SK-N-SH (cell line): ENCODE measurements around the gene SDK1. TPM values are rescaled to one million over a fixed set of nuclear protein-coding genes. Genes with fewer than 3 reads are reported as not detected.

Experiments used
- CTCF ChIA-PET: fragments of 300-600, 350-600 bp; formaldehyde crosslinking; extraction: SDS; loops from one replicate; lab custom pipeline; 2021; lab: Yijun Ruan, JAX
- POLR2A ChIA-PET: fragments of 350-600 bp; sonication (Branson Sonifier 250); formaldehyde crosslinking; extraction: SDS; loops from one replicate; lab custom pipeline; 2020; ENCODE audit warnings: antibody characterized with exemption, inconsistent platforms; lab: Yijun Ruan, JAX
- DNase-seq: peaks from one replicate; pipeline ENCODE4 v3.0.0; 2012
- H2AFZ ChIP-seq: fragments of 200-600 bp; sonication (generic); 2 replicates; pipeline ENCODE4 v1.8.1; 2016; ENCODE audit warnings: antibody characterized with exemption, mild to moderate bottlenecking, low read depth
- H3F3A ChIP-seq: fragments of 200-600 bp; sonication (generic); replicated peaks from 2 replicates; pipeline ENCODE3; 2016; ENCODE audit warnings: antibody characterized with exemption, mild to moderate bottlenecking; ENCODE audit not compliant: insufficient read depth
- H3K27ac ChIP-seq, 2 experiments: fragments of 200-500 bp in 1 of 2; fragments of 200-600 bp in 1 of 2; sonication (Bioruptor generic) in 1 of 2; sonication (generic), shearing (Covaris generic) in 1 of 2; 2 replicates each; pipeline versions ENCODE4 v1.5.1 to v1.6.1; 2014 to 2016; ENCODE audit warnings: low read depth in 2 of 2, inconsistent platforms in 1 of 2, low read length in 1 of 2, mild to moderate bottlenecking in 1 of 2, mixed read lengths in 1 of 2
- H3K27me3 ChIP-seq: fragments of 200-600 bp; sonication (generic), shearing (Covaris generic); 2 replicates; pipeline ENCODE4 v1.6.1; 2016; ENCODE audit warnings: mixed run types; ENCODE audit not compliant: insufficient read depth
- H3K36me3 ChIP-seq, 2 experiments: fragments of 200-500 bp in 1 of 2; fragments of 200-600 bp in 1 of 2; sonication (Bioruptor generic) in 1 of 2; sonication (generic) in 1 of 2; replicated peaks in 1 of 2; 2 replicates each; pipeline versions ENCODE3 to v1.5.1; 2014 to 2016; ENCODE audit warnings: low read length in 1 of 2, mild to moderate bottlenecking in 1 of 2; ENCODE audit not compliant: insufficient read depth in 2 of 2, control insufficient read depth in 1 of 2
- H3K4me1 ChIP-seq, 2 experiments: fragments of 200-500 bp in 1 of 2; fragments of 200-600 bp in 1 of 2; sonication (Bioruptor generic) in 1 of 2; sonication (generic), shearing (Covaris generic) in 1 of 2; 2 replicates each; pipeline versions ENCODE4 v1.5.1 to v1.6.1; 2014 to 2016; ENCODE audit warnings: low read depth in 1 of 2, low read length in 1 of 2, mixed run types in 1 of 2; ENCODE audit not compliant: insufficient read depth in 2 of 2, control insufficient read depth in 1 of 2
- H3K4me2 ChIP-seq: fragments of 200-600 bp; sonication (generic), shearing (Covaris generic); 2 replicates; pipeline ENCODE4 v1.6.1; 2017; ENCODE audit warnings: mixed run types
- H3K4me3 ChIP-seq, 2 experiments: fragments of 200-500 bp in 1 of 2; fragments of 200-600 bp in 1 of 2; sonication (Bioruptor generic) in 1 of 2; sonication (generic), shearing (Covaris generic) in 1 of 2; 2 replicates each; pipeline versions ENCODE4 v1.5.1 to v1.8.1; 2014 to 2016; ENCODE audit warnings: low read depth in 2 of 2, inconsistent platforms in 1 of 2, low read length in 1 of 2, mild to moderate bottlenecking in 1 of 2, mixed read lengths in 1 of 2, moderate library complexity in 1 of 2
- H3K79me2 ChIP-seq: fragments of 200-600 bp; sonication (generic); 2 replicates; pipeline ENCODE4 v1.8.1; 2017; ENCODE audit warnings: mild to moderate bottlenecking; ENCODE audit not compliant: insufficient read depth
- H3K9ac ChIP-seq: fragments of 200-600 bp; sonication (generic); 2 replicates; pipeline ENCODE4 v1.6.1; 2017; ENCODE audit warnings: mixed run types
- H3K9me2 ChIP-seq: fragments of 200-600 bp; sonication (generic); 2 replicates; pipeline ENCODE4 v1.6.1; 2017; ENCODE audit warnings: mixed run types
- H3K9me3 ChIP-seq: fragments of 200-600 bp; sonication (generic); 2 replicates; pipeline ENCODE4 v1.6.1; 2017; ENCODE audit warnings: mixed run types, mild to moderate bottlenecking, moderate library complexity
- H4K20me1 ChIP-seq: fragments of 200-600 bp; sonication (generic); 2 replicates; pipeline ENCODE4 v1.6.1; 2017; ENCODE audit warnings: mild to moderate bottlenecking, mixed run types; ENCODE audit not compliant: insufficient read depth
- ELF1 ChIP-seq: IDR thresholded peaks from 2 replicates; pipeline ENCODE4 v1.4.0; 2012
- EP300 ChIP-seq, 2 experiments: IDR thresholded peaks; 2 replicates each; pipeline versions ENCODE4 v1.4.0 to v1.6.1; 2012; ENCODE audit warnings: borderline replicate concordance in 1 of 2, low read depth in 1 of 2, low read length in 1 of 2
- GABPA ChIP-seq: IDR thresholded peaks from 2 replicates; pipeline ENCODE4 v1.4.0; 2012; ENCODE audit warnings: low read depth, mild to moderate bottlenecking
- GATA2 ChIP-seq: sonication (generic); formaldehyde crosslinking; IDR thresholded peaks from 2 replicates; pipeline ENCODE4 v1.5.0; 2020; ENCODE audit warnings: mild to moderate bottlenecking, missing genetic modification reagents
- IRF3 ChIP-seq: fragments of 150-350 bp; IDR thresholded peaks from 2 replicates; pipeline ENCODE4 v1.6.1; 2016; ENCODE audit warnings: mild to moderate bottlenecking, low read depth, low read length
- JUND ChIP-seq: IDR thresholded peaks from 2 replicates; pipeline ENCODE4 v1.4.0; 2012
- MAX ChIP-seq: IDR thresholded peaks from 2 replicates; pipeline ENCODE4 v1.4.0; 2012; ENCODE audit warnings: low read depth
- MXI1 ChIP-seq: IDR thresholded peaks from 2 replicates; pipeline ENCODE4 v1.6.1; 2012; ENCODE audit warnings: mild to moderate bottlenecking, low read depth, low read length, improper control_type of control experiment
- POLR2AphosphoS5 ChIP-seq: IDR thresholded peaks from 2 replicates; pipeline ENCODE4 v1.6.1; 2012; ENCODE audit warnings: low read depth, low read length
- REST ChIP-seq: IDR thresholded peaks from 2 replicates; pipeline ENCODE4 v1.6.1; 2012; ENCODE audit warnings: mild to moderate bottlenecking, low read depth, low read length, moderate library complexity
- RFX5 ChIP-seq: IDR thresholded peaks from 2 replicates; pipeline ENCODE4 v1.6.1; 2012; ENCODE audit warnings: mild to moderate bottlenecking, improper control_type of control experiment, low read length
- TCF12 ChIP-seq: IDR thresholded peaks from 2 replicates; pipeline ENCODE4 v1.4.0; 2012
- TEAD4 ChIP-seq: IDR thresholded peaks from 2 replicates; pipeline ENCODE4 v1.4.0; 2012; ENCODE audit warnings: mild to moderate bottlenecking, borderline replicate concordance; ENCODE audit not compliant: insufficient read depth
- USF1 ChIP-seq: IDR thresholded peaks from 2 replicates; pipeline ENCODE4 v1.4.0; 2012; ENCODE audit warnings: low read depth, borderline replicate concordance
- YY1 ChIP-seq: IDR thresholded peaks from 2 replicates; pipeline ENCODE4 v1.4.0; 2012; ENCODE audit warnings: low read depth, mild to moderate bottlenecking
- ZBTB33 ChIP-seq: IDR thresholded peaks from 2 replicates; pipeline ENCODE4 v1.4.0; 2012; ENCODE audit warnings: low read depth, borderline replicate concordance
- WGBS: methylation state at CpG from one replicate; pipeline ENCODE4 v1.1.6; 2017; ENCODE audit warnings: low lambda C conversion rate; 5-methylcytosine and 5-hydroxymethylcytosine counted together
- polyA plus RNA-seq, 3 experiments: library from polyadenylated mRNA; depleted of rRNA; stranded (reverse); fragments of >200 nt; gene quantifications; 2 replicates each; pipeline ENCODE4 v1.2.3, GENCODE V29; 2012

SDK1 gene
- polyA plus RNA-seq, 1 of the 3 experiments (the other 2 are of a cell fraction): 1.2 TPM

- no peaks in the 10 kb centered on the region for H3F3A ChIP-seq
- H2AFZ ChIP-seq: no peak overlapping the region
- no peak overlapping the region for H3K9ac ChIP-seq
- no peaks in the 10 kb centered on the region for H3K27me3 ChIP-seq
- H3K4me1 ChIP-seq: peaks cover 0 to 6% of the 10 kb centered on the region in 2 experiments; a peak in 1 of 4 replicates
- no peaks in the 10 kb centered on the region for H3K9me2 ChIP-seq
- TF ChIP-seq YY1 (no peak), JUND (no peak), MAX (no peak), REST (no peak), IRF3 (no peak), GATA2 (CRISPR knock-in tag) (no peak), MXI1 (no peak), POLR2AphosphoS5 (no peak), EP300 (IDR thresholded peaks at IDR 0.05; ENCODE audit: borderline replicate concordance in 1 of 2, low read depth in 1 of 2, low read length in 1 of 2) (no peak), RFX5 (no peak), ELF1 (no peak), TCF12 (no peak), ZBTB33 (no peak), USF1 (no peak), GABPA (no peak), TEAD4 (no peak)
- ChIA-PET CTCF (no interaction called here), POLR2A (no interaction called here)
- H3K36me3 ChIP-seq: no peaks in the 10 kb centered on the region
- DNase-seq: no peak
- no peaks in the 10 kb centered on the region for H3K79me2 ChIP-seq
- no peak overlapping the region for H3K27ac ChIP-seq
- no peaks in the 10 kb centered on the region for H3K9me3 ChIP-seq
- no peaks in the 10 kb centered on the region for H4K20me1 ChIP-seq
- no peak overlapping the region for H3K4me2 ChIP-seq
- 69% methylated on average over 12 of the region's 14 CpGs for WGBS
- no peak overlapping the region for H3K4me3 ChIP-seq
Observed at GRCh38 chr7:4099651-4100050, 798.6 kb downstream of the SDK1 start.
